Cardiac fibroblast (primary cell): ENCODE data around the gene TMEM237.

ENCODE experiments used
- DNase-seq, 2 donors: peaks; one replicate each; pipeline versions ENCODE4 v3.0.0 to v3.0.0-alpha.2; 2010; ENCODE audit warnings: low read depth in 2 of 2
- H3K4me3 ChIP-seq, 2 donors: replicated peaks in 1 of 2; 1 replicate in 1 of 2; 2 replicates in 1 of 2; pipeline ENCODE4 v1.5.1; 2011; ENCODE audit warnings: low read depth in 2 of 2, low read length in 2 of 2, mild to moderate bottlenecking in 2 of 2, moderate library complexity in 1 of 2
- CTCF ChIP-seq: IDR thresholded peaks from one replicate; pipeline ENCODE4 v1.5.1; 2011; ENCODE audit warnings: low read depth, mild to moderate bottlenecking, low read length, inconsistent platforms

The TMEM237 gene

GRCh38 chr2:201644001-201644400 is 698 bp upstream of the TMEM237 start:
- H3K4me3 ChIP-seq, result no peak overlapping the region
- DNase-seq, result peak; percentile 44 to 46
- TF ChIP-seq CTCF, result no peak

GRCh38 chr2:201642579-201643215 is 606 bp downstream of the TMEM237 start:
- no peak for TF ChIP-seq CTCF
- DNase-seq, result peak; percentile 76 to 78
- H3K4me3 ChIP-seq, result peak overlapping the region; percentile 91 to 98

GRCh38 chr2:201642086-201642578 is 1.2 kb downstream of the TMEM237 start:
- DNase-seq, result no peak
- TF ChIP-seq CTCF, result no peak
- peak overlapping the region; percentile 91 to 98 for H3K4me3 ChIP-seq

- no peak for DNase-seq
- H3K4me3 ChIP-seq, result no peak overlapping the region
- TF ChIP-seq CTCF, result no peak
These were observed 4.1 kb downstream of the TMEM237 start for GRCh38 chr2:201639205-201639604.

- H3K4me3 ChIP-seq, result no peak overlapping the region
- no peak for TF ChIP-seq CTCF
- no peak for DNase-seq
These were observed 5.0 kb downstream of the TMEM237 start for GRCh38 chr2:201638326-201638725.

GRCh38 chr2:201633661-201634249 is 9.5 kb downstream of the TMEM237 start:
- H3K4me3 ChIP-seq, result no peak overlapping the region
- no peak for TF ChIP-seq CTCF
- DNase-seq, result no peak
